ENCODE results near the gene PLAU.

DNA sequence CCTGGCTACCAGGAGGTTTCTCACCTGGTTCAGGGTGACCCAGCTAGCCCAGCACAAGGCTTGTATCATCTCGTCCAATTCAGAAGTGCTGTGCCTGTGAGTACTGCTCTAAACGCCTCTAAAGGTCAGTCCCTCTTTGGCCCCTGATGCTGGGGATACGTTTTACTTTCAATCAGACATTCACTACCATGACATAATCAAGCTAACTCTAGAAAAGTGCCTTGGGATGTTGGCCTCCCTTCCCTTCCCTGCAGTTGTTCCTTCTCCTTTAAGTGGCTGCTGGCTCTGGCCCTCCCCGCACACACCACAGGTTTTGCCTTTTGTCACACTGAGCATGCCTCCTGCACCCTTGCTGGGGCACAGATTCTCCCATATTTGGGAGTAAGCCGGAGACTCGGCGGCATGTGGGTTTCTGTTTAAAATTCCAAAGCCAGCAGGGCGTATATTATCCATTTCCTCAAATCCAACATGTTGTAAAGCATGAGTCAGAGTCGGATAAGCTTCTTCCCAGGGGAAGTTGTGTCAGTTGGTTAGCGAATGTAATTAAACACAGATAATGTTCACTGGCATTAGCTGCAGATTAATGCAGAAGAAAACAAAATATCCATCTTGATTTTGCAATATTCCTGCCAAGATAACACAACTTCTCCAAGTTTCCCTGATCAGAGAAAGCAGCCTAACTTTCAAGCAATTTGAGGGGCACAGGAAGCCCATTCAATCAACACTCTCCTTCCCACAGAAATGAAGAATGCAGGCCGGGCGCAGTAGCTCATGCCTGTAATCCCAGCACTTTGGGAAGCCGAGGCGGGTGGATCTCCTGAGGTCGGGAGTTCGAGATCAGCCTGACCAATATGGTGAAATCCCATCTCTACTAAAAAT is 55.2 kb downstream of the PLAU start:
- TF ChIP-seq POLR2A (IDR thresholded peaks at IDR 0.05): no peak
- TF ChIP-seq POLR2AphosphoS5 (IDR thresholded peaks at IDR 0.05): peak; percentile 91
- TF ChIP-seq, protein P1, sequence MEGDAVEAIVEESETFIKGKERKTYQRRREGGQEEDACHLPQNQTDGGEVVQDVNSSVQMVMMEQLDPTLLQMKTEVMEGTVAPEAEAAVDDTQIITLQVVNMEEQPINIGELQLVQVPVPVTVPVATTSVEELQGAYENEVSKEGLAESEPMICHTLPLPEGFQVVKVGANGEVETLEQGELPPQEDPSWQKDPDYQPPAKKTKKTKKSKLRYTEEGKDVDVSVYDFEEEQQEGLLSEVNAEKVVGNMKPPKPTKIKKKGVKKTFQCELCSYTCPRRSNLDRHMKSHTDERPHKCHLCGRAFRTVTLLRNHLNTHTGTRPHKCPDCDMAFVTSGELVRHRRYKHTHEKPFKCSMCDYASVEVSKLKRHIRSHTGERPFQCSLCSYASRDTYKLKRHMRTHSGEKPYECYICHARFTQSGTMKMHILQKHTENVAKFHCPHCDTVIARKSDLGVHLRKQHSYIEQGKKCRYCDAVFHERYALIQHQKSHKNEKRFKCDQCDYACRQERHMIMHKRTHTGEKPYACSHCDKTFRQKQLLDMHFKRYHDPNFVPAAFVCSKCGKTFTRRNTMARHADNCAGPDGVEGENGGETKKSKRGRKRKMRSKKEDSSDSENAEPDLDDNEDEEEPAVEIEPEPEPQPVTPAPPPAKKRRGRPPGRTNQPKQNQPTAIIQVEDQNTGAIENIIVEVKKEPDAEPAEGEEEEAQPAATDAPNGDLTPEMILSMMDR (IDR thresholded peaks at IDR 0.05): no peak
